ENCODE data around the gene DEAF1.

GRCh38 chr11:643849-644738 lies 50.9 kb downstream of the DEAF1 start:
- no peak for TF ChIP-seq CTCF (IDR thresholded peaks at IDR 0.05)
- TF ChIP-seq POLR2A (IDR thresholded peaks at IDR 0.05): no peak

Data from right lobe of liver (tissue), 4 donors.